ENCODE data around the gene ARHGAP15.
A peak's percentile ranks its signal among the peaks of the same experiment; 100 is the strongest.

Gene ARHGAP15

DNA sequence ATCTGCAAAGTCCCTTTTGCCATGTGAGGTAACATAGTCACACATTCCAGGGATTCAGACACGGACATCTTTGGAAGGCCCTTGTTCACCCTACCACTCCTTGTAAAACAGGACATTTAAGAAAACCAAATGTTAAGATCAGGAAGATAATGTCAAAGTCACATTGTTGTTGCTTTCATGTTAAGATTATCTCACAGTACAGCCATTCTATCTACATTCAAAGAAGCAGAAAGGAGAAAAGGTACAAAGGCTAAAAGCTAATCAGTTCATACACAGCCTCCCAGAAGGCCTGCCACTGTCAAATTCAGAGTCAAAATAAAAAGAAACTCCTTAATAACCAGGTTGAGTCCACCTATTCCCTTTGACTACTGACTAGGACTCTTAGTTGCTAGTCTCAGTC, 573.7 kb downstream of the ARHGAP15 start:
- Histone ChIP-seq H3K9me3 (ENCODE audit: control insufficient read depth, low read length) (peaks cover 6% of the 10 kb centered on the region), H3K4me1 (ENCODE audit: control insufficient read depth, insufficient read depth, low read length) (peaks cover 3% of the 10 kb centered on the region), H3K4me3 (ENCODE audit: low read length) (no peak overlapping the region), H3K36me3 (ENCODE audit: control insufficient read depth, insufficient read depth, low read length, severe bottlenecking) (no peaks in the 10 kb centered on the region), H3K27me3 (replicated peaks; ENCODE audit: control insufficient read depth, insufficient read depth, low read length) (no peaks in the 10 kb centered on the region), H3K9ac (ENCODE audit: low read length) (no peak overlapping the region)
- no peak for DNase-seq (ENCODE audit: low read depth)

GRCh38 chr2:143704451-143705106, 575.4 kb downstream of the ARHGAP15 start:
- Histone ChIP-seq H3K9me3 (ENCODE audit: control insufficient read depth, low read length) (peaks cover 6% of the 10 kb centered on the region), H3K4me1 (ENCODE audit: control insufficient read depth, insufficient read depth, low read length) (peaks cover 3% of the 10 kb centered on the region), H3K9ac (ENCODE audit: low read length) (no peak overlapping the region), H3K27me3 (replicated peaks; ENCODE audit: control insufficient read depth, insufficient read depth, low read length) (no peaks in the 10 kb centered on the region), H3K36me3 (ENCODE audit: control insufficient read depth, insufficient read depth, low read length, severe bottlenecking) (no peaks in the 10 kb centered on the region), H3K4me3 (ENCODE audit: low read length) (no peak overlapping the region)
- DNase-seq (ENCODE audit: low read depth), result no peak

DNA sequence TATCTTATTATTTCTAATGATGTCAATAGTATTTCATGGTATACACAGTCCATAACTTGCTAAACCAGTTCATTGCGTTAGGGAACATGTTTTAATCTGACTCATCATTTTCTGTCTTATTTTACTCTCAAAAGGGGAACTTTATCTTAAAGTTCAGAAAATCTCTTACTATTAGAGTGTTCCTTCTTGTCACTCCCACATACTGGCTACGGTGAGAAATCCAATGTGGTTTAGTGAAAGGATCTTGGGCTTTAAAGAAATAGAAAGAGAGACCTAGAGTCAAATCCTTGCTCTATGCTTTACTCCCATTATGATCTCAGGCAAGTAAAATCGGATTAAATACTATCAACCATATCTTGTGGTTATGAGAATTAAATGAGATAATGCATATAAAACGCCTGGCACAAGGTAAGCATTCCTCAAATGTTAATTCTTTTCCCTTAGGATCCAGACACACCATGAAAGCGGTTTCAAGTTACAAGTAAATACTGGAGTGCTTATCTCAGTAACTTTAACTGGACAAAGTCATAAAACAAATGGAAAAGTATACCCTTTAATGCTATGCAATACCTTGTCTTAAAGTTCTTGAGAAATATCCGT, 576.0 kb downstream of the ARHGAP15 start:
- Histone ChIP-seq H3K4me3 (ENCODE audit: low read length) (no peak overlapping the region), H3K9me3 (ENCODE audit: control insufficient read depth, low read length) (peaks cover 6% of the 10 kb centered on the region), H3K9ac (ENCODE audit: low read length) (no peak overlapping the region), H3K36me3 (ENCODE audit: control insufficient read depth, insufficient read depth, low read length, severe bottlenecking) (no peaks in the 10 kb centered on the region), H3K4me1 (ENCODE audit: control insufficient read depth, insufficient read depth, low read length) (peaks cover 3% of the 10 kb centered on the region), H3K27me3 (replicated peaks; ENCODE audit: control insufficient read depth, insufficient read depth, low read length) (no peaks in the 10 kb centered on the region)
- peak; percentile 30 for DNase-seq (ENCODE audit: low read depth)

DNA sequence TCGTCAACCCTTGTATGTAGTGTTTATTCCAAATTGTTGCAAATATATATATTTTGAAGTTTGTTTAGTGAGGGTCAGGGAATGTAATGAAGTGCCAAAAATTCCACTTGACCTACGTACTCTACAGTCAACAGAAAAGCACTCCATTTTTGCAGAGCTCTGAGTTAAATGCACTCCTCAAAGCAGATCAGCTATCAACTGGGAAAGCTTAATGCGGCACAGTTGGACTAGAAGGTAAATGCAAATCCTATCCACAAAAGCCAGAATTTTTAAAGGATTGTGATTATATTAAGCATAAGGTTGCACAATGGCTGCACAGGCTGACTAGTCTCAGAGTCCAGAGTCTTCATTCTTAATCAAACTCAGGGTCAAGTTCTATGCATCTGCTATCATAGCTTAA, 577.1 kb downstream of the ARHGAP15 start:
- Histone ChIP-seq H3K4me3 (ENCODE audit: low read length) (no peak overlapping the region), H3K9me3 (ENCODE audit: control insufficient read depth, low read length) (peaks cover 9% of the 10 kb centered on the region), H3K27me3 (replicated peaks; ENCODE audit: control insufficient read depth, insufficient read depth, low read length) (no peaks in the 10 kb centered on the region), H3K9ac (ENCODE audit: low read length) (no peak overlapping the region), H3K36me3 (ENCODE audit: control insufficient read depth, insufficient read depth, low read length, severe bottlenecking) (no peaks in the 10 kb centered on the region), H3K4me1 (ENCODE audit: control insufficient read depth, insufficient read depth, low read length) (peaks cover 3% of the 10 kb centered on the region)
- DNase-seq (ENCODE audit: low read depth), result no peak

DNA sequence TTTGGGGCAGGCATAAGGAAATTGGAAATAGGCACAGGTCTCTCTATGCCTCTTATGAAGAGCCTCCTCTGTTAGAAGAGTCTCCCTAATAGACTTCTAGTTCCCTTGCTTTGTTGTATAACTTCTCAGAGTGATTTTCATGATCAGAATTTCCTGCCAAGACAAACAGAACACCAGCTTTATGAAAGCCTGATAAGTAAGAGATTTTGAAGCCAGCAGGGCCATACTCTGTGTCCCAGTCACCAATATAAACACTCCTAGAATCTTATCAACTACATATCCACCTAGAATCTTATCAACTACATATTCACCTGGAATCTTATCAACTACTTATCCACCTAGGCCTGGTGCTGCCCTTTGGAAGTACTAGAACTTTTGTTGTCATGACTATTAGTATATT, 579.5 kb downstream of the ARHGAP15 start:
- H3K4me1 ChIP-seq (ENCODE audit: control insufficient read depth, insufficient read depth, low read length), result peaks cover 3% of the 10 kb centered on the region
- peaks cover 19% of the 10 kb centered on the region for H3K9me3 ChIP-seq (ENCODE audit: control insufficient read depth, low read length)
- H3K4me3 ChIP-seq (ENCODE audit: low read length), result no peak overlapping the region
- H3K9ac ChIP-seq (ENCODE audit: low read length), result no peak overlapping the region
- H3K36me3 ChIP-seq (ENCODE audit: control insufficient read depth, insufficient read depth, low read length, severe bottlenecking), result no peaks in the 10 kb centered on the region
- no peaks in the 10 kb centered on the region for H3K27me3 ChIP-seq (replicated peaks; ENCODE audit: control insufficient read depth, insufficient read depth, low read length)
- DNase-seq (ENCODE audit: low read depth), result no peak

- Histone ChIP-seq H3K9ac (ENCODE audit: low read length) (no peak overlapping the region), H3K36me3 (ENCODE audit: control insufficient read depth, insufficient read depth, low read length, severe bottlenecking) (no peaks in the 10 kb centered on the region), H3K4me3 (ENCODE audit: low read length) (no peak overlapping the region), H3K27me3 (replicated peaks; ENCODE audit: control insufficient read depth, insufficient read depth, low read length) (no peaks in the 10 kb centered on the region), H3K4me1 (ENCODE audit: control insufficient read depth, insufficient read depth, low read length) (peaks cover 2% of the 10 kb centered on the region), H3K9me3 (ENCODE audit: control insufficient read depth, low read length) (peaks cover 19% of the 10 kb centered on the region)
- DNase-seq (ENCODE audit: low read depth), result no peak
These were observed 581.0 kb downstream of the ARHGAP15 start for GRCh38 chr2:143710196-143710595.

- H3K9ac ChIP-seq (ENCODE audit: low read length), result no peak overlapping the region
- H3K4me1 ChIP-seq (ENCODE audit: control insufficient read depth, insufficient read depth, low read length), result no peaks in the 10 kb centered on the region
- DNase-seq (ENCODE audit: low read depth), result no peak
- H3K36me3 ChIP-seq (ENCODE audit: control insufficient read depth, insufficient read depth, low read length, severe bottlenecking), result no peaks in the 10 kb centered on the region
- H3K9me3 ChIP-seq (ENCODE audit: control insufficient read depth, low read length), result peaks cover 19% of the 10 kb centered on the region
- H3K27me3 ChIP-seq (replicated peaks; ENCODE audit: control insufficient read depth, insufficient read depth, low read length), result no peaks in the 10 kb centered on the region
- H3K4me3 ChIP-seq (ENCODE audit: low read length), result no peak overlapping the region
These were observed 581.7 kb downstream of the ARHGAP15 start for GRCh38 chr2:143710879-143711278.

- no peak for DNase-seq (ENCODE audit: low read depth)
- Histone ChIP-seq H3K27me3 (replicated peaks; ENCODE audit: control insufficient read depth, insufficient read depth, low read length) (no peaks in the 10 kb centered on the region), H3K9ac (ENCODE audit: low read length) (no peak overlapping the region), H3K9me3 (ENCODE audit: control insufficient read depth, low read length) (peaks cover 14% of the 10 kb centered on the region), H3K36me3 (ENCODE audit: control insufficient read depth, insufficient read depth, low read length, severe bottlenecking) (no peaks in the 10 kb centered on the region), H3K4me3 (ENCODE audit: low read length) (no peak overlapping the region), H3K4me1 (ENCODE audit: control insufficient read depth, insufficient read depth, low read length) (peaks cover 6% of the 10 kb centered on the region)
These were observed 587.3 kb downstream of the ARHGAP15 start for GRCh38 chr2:143716522-143716921.

- no peaks in the 10 kb centered on the region for H3K36me3 ChIP-seq (ENCODE audit: control insufficient read depth, insufficient read depth, low read length, severe bottlenecking)
- peak overlapping the region; percentile 53 for H3K4me3 ChIP-seq (ENCODE audit: low read length)
- H3K9me3 ChIP-seq (ENCODE audit: control insufficient read depth, low read length), result peaks cover 9% of the 10 kb centered on the region
- H3K9ac ChIP-seq (ENCODE audit: low read length), result no peak overlapping the region
- peak; percentile 36 for DNase-seq (ENCODE audit: low read depth)
- no peaks in the 10 kb centered on the region for H3K27me3 ChIP-seq (replicated peaks; ENCODE audit: control insufficient read depth, insufficient read depth, low read length)
- peaks cover 6% of the 10 kb centered on the region for H3K4me1 ChIP-seq (ENCODE audit: control insufficient read depth, insufficient read depth, low read length)
These were observed 587.8 kb downstream of the ARHGAP15 start for GRCh38 chr2:143717053-143717452.

DNA sequence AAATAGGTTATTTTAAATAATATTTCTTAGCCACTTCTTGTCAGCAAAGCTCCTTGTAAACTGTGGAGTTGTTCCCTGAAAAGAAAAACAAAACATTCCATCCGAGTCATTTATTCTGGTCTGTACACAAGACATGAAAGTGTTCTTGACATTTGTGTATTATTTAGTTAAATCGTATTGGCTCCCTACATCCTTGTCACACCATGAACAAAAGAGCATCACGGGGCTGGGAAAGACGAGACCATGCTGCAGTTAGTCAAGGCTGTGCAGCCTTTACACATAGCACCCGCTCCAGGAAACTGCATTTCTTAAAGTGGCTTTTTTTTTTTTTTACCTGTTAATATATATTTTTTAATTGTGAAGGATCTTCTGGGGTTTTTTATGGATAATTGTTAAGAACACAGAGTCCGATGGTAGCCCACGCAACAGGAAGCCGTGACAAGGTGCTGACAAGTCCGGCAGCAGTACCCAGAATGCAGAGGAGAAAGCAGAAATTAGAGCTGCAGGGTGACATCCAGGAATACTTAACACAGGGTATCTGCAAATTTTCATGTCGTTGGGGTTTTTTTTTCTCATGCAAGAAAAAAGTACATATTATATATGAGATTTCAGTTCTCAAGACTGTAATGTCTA, 588.4 kb downstream of the ARHGAP15 start:
- Histone ChIP-seq H3K9me3 (ENCODE audit: control insufficient read depth, low read length) (peaks cover 4% of the 10 kb centered on the region), H3K27me3 (replicated peaks; ENCODE audit: control insufficient read depth, insufficient read depth, low read length) (no peaks in the 10 kb centered on the region), H3K4me1 (ENCODE audit: control insufficient read depth, insufficient read depth, low read length) (peaks cover 6% of the 10 kb centered on the region), H3K9ac (ENCODE audit: low read length) (no peak overlapping the region), H3K36me3 (ENCODE audit: control insufficient read depth, insufficient read depth, low read length, severe bottlenecking) (no peaks in the 10 kb centered on the region), H3K4me3 (ENCODE audit: low read length) (peak overlapping the region; percentile 53)
- DNase-seq (ENCODE audit: low read depth), result peak; percentile 24

DNA sequence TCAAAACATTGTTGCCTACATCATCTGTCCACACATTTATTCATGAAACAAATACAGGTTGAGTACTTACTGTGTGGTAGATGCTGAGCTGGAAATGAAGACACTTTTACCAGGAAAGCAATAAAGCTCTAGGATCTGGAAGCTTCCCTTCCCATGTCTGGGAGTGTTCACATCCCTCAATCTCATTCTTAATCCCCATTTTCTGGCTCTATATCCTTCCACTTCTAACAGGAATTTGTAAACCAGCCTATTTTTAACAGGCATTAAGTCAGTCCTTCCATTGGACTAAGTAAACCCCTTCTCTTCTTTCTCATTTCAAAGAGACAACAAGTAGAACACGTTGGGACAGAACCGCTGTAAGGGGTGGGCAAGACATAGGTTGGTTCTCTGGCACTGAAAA, 589.5 kb downstream of the ARHGAP15 start:
- H3K9ac ChIP-seq (ENCODE audit: low read length), result no peak overlapping the region
- DNase-seq (ENCODE audit: low read depth), result no peak
- peaks cover 6% of the 10 kb centered on the region for H3K4me1 ChIP-seq (ENCODE audit: control insufficient read depth, insufficient read depth, low read length)
- no peaks in the 10 kb centered on the region for H3K27me3 ChIP-seq (replicated peaks; ENCODE audit: control insufficient read depth, insufficient read depth, low read length)
- no peaks in the 10 kb centered on the region for H3K36me3 ChIP-seq (ENCODE audit: control insufficient read depth, insufficient read depth, low read length, severe bottlenecking)
- H3K4me3 ChIP-seq (ENCODE audit: low read length), result no peak overlapping the region
- H3K9me3 ChIP-seq (ENCODE audit: control insufficient read depth, low read length), result no peaks in the 10 kb centered on the region
